ENCODE data around the gene CTCFL.

- TF ChIP-seq CTCF (IDR thresholded peaks at IDR 0.05 in 8 of 11, conservative IDR thresholded peaks at IDR 0.05 in 3 of 11) (no peak), POLR2AphosphoS5 (IDR thresholded peaks at IDR 0.05) (no peak), POLR2A (IDR thresholded peaks at IDR 0.05) (no peak)
Measured at GRCh38 chr20:57529810-57530209, 4.9 kb upstream of the CTCFL start.

Data from spleen (tissue), 7 donors.